GM19395 (cell line): ENCODE results near the gene FER.
A peak's percentile ranks its signal among the peaks of the same experiment; 100 is the strongest.
"Not testable (repeated sequence)": the region's sequence is repeated elsewhere in the genome, so short reads cannot be mapped to it uniquely, and the experiment has no call there.

Experiments used
- ATAC-seq: cut with Tn5 transposase; IDR thresholded peaks from one replicate; pipeline ENCODE4 v1.9.1; 2021; ENCODE audit warnings: mild to moderate bottlenecking, moderate library complexity; ENCODE audit not compliant: unreplicated experiment

The FER gene

DNA sequence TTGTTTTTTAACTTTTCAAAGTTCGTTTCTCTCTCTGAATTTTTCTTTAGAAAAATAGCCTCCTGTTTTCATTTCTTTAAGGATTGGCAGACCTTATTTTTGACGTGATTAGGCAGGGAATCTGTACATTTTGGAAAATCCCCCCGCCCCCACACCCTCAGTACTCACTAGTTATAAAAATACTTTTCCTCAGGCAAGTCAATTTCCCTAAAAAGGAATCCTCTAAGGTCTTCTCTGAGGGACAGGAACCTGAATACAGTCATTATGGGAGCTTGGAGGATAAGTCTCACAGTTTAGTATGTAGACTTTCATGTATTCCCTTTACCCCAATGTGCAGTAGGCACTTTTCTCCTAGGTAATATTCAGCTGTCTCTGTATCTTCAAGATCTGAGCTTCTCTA, 3.9 kb upstream of the FER start:
- ATAC-seq, result no peak

DNA sequence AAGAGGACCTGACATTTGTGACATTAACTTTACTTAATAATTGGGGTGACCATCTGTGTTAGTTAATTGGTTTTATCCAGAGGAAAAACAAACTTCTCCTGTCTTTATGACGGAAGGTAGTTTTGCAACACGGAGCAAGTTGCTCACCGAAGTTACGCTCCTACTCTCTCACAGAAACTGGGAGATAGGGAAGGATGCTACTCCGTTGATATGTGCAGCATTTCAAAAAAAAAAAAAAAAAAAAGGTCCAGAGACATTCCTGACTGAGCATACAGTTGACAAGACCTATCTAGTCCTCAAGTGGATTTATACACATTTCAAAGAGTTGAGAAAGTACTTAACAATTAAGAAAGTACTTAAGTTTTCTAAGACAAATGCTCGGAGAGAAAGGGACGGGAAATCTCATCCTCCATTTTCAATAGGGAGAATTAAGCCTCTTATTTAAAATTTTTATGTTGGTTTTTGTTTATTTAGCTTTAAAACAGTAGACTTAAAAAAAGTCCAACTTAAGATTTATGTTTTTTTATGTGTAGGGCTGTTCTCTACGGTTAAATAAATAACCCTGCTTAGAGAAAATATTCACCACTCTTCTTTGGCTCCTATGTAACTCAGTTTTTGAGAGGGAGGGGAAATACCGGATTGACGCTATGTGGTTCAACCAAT, 455 bp upstream of the FER start:
- no peak for ATAC-seq

DNA sequence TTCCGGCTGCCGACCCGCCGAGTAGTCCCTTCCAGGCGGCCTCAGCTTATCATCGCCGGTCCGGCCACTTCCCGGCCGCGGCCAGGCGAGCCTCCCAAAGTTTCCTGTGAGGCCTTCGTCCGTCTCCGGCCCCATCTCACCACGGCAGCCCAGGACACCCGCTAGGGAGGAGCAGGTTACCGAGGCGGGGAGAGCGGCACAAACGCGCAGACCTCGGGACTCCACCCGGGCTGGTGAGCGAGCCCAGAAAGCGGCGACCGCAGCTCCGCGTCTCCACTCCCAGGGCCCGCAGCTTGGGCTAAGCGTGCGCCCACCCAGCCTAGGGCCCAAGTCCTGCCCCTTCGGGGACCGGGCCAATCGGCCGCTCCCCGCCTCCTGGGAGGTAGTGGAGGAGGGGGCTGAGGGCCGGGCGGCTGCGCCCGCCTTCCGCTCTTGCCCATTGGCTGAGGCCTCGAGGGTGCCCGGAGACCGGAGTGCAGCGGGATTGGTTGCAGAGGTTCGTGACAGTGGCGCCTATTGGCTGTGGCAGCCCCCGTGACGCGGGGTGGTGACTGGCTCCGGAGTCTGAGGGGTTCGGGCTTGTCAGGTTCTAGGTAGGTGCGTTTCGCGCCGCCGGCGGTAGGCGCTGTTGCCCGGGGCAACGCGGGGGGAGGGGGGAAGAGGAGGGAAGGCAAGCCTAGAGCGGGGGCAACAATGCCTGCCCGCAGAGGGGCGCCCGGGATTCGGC, 867 bp downstream of the FER start:
- ATAC-seq, result peak; percentile 97

DNA sequence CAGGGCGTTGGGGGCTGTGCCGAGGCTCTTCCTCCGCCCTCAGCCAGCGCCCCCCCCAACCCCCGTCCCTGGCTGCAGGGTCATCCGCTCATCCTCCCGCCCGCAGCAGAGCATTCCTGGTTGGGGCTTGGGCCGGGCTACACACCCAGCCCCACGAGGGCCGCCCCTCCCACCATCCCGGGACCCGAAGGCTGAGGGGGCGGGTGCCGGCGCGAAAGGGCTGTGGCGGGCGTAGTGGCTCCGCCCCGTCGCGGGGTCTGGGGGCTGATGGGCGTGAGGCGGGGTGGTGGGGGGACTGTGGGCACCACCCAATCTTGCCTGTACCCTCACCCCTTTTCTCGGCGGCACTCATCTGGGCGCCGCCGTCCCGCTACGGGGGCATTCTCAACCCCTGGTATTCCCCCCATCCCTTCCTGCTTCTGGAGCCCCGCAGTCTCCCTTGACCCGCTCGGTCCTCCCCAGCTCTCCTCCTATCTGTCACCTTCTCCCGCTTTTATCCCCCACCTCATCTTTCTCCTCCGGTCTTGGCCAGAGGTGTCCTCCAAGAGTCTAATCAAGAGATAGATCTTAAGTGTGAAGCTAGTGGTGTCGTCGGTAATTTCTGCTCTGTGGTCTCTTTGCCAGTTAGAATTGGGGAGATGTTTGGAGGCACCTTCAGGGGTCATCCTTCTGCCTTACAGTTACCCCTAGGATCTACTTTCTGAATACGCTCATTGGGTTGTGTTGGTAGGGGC, 1.6 kb downstream of the FER start:
- peak; percentile 43 for ATAC-seq

DNA sequence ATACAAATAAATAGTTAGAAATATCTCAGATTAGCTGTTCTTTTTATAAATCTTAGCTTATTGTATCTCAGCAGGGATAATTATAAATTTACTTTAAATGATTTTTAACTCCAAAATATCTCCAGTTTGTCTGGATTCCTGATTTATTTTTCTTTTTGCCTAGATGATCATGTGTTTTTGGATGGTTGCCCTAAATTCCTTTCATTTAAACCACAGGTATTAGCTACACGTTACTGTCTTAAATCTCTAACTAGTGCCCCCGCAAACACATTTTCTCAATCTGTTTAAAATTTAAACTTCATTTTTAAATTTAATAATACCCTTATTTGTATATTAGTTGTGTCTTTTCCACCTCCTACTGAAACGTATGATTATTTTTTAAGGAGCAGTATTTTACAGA, 5.6 kb downstream of the FER start:
- ATAC-seq, result no peak

DNA sequence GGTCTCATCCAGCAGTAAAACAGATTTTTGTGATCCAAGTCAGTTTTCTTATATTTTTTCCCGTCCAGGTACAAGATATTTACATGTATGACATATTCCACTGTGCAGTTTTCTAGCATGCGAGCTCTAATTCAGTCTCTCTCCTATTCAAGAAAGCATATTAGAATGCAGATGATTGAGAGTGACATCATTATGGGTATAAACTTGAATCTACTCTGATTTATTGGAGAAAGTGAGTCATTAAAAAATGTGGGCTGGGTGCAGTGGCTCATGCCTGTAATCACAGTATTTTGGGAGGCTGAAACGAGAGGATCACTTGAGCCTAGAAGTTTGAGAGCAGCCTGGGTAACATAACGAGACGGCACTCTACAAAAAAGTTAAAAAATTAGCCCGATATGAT, 6.2 kb downstream of the FER start:
- ATAC-seq, result no peak

DNA sequence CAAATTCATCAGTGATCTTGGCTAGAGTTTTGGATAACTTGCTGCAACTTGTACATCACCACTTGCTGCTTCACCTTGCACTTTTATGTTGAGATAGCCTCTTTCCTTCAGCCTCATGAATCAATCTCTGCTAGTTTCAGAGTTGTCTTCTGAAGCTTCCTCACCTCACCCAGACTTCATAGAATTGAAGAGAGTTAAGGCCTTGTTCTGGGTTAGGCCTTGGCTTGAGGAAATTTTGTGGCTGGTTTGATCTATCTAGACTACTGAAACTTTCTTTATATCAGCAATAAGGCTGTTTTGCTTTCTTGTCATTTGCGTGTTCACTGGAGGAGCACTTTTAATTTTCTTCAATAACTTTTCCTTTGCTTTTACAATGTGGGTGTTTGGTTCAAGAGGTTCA, 12.8 kb downstream of the FER start:
- no peak for ATAC-seq

DNA sequence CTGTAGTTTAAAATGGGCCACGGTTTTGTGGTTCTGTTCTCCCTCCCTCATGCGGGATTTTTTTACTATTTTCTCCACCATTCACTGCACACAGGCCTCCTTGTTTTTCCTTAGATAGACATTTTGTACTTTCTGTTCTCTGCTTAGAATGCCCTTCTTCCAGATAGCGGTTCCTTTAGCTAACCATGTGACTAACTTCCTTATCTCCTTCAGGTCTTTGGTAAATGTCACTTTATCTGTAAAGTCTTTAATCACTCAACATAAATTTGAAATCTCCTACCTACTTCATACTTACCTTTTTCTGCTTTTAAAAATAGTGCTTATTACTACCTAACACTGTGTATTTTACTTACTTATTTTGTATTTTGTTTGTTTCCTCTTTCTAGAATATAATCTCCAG, 15.0 kb downstream of the FER start:
- no peak for ATAC-seq

DNA sequence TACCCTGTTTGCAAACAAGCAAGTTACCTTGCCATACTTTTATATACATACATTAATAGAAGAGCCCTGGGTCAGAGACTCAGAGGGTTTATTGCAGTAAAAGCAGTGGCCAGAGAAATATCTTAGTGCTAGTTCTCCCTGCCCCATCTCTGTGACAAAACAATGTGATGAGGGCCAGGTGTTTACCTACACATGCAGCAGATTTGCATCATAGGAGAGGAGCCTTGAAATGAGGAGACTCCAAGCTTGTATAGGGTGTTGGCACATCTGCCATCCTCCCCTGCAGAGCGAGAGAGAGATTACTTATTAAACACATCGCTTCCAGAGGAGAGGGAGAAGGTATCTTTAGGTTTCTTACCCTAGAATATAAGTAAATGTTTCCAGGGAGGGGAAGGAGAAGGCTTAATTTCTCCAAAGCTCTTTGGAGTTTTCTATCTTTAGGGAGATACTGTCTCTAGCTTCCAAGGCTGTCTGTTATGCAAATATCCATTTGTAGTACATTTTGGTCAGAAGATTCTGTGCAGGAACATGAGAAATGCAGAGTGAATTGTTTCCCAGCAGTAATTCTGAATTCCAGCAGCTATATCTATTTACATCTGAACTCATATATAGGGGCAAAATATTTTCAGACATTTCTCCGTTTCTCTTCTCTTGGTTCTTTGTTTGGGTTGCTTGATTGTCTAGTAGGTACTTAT, 15.7 kb downstream of the FER start:
- ATAC-seq, result no peak

DNA sequence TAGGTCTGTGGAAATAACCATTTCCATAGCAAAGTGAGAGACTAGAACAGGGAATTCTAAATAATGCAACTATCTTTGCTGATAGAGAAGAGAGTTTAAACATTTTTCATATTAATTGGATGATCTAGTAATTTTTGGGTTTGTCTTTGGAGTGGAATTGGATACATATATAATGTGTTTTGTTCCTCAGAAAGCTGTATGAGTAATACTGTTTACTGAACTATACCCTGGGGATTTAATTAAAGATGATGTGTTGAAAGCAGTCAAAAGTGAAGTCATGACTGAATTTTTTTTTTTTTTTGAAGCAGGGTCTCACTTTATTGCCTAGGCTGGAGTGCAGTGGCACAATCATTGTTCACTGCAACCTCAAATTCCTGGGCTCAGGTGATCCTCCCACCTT, 17.9 kb downstream of the FER start:
- ATAC-seq, result no peak

DNA sequence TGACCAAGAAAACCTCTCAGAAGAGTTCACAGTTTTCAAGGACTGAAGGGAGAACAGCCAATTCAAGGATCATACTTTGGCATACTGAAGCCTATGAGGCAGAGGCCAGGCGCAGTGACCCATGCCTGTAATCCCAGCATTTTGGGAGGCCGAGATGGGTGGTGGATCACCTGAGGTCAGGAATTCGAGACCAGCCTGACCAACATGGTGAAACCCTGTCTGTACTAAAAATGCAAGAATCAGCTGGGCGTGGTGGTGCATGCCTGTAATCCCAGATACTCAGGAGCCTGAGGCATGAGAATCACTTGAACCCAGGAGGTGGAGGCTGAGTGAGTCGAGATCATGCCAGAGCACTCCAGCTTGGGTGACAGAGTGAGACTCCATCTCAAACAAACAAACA, 19.2 kb downstream of the FER start:
- ATAC-seq, result not testable (repeated sequence)

DNA sequence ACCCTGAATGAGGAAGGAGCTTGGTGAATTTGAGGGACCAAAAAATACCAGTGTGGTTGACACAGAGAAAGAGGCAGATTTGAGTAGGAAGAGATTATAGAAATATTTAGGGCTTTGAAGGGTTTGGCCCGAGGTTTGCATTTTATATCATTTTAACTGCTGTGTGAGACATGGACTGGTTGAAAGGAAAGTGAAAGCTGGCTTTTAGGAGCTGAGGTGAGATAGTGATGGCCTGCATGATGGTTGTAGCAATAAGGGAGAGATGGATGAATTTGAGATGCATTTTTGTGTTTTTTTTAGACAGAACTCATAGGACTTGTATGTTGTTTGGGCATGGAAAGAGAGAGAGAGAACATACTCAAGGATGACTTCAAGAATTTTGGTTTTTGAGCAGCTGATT, 21.7 kb downstream of the FER start:
- ATAC-seq, result peak; percentile 78

DNA sequence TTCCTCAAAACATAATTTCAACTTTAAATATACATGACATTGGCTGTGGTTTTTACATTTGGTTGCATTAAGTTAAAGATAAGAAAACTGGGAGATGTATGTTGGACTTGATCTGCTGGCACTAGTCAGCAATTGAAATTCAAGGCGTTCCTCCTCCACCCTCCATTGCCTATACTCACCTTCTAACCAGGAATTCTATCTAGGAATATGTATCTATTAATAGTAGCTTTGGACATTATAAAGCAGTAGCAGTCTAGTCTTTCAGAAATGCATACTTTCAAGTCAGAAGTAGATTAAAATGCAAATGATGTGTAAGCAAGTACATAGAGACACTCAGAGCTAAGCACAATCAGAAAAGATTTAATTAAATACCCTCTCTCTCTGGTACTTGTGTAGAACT, 24.9 kb downstream of the FER start:
- ATAC-seq, result no peak

DNA sequence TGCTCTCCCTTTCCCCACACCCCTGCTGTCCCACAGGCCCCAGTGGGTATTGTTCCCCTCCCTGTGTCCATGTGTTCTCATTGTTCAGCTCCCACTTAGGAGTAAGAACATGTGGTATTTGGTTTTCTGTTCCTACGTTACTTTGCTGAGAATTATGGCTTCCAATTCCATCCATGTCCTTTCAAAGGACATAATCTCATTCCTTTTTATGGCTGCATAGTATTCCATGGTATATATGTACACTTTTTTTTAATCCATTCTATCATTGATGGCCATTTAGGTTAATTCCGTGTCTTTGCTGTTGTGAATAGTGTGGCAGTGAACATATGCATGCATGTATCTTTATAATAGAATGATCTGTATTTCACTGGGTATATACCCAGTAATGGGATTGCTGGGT, 25.6 kb downstream of the FER start:
- no peak for ATAC-seq

DNA sequence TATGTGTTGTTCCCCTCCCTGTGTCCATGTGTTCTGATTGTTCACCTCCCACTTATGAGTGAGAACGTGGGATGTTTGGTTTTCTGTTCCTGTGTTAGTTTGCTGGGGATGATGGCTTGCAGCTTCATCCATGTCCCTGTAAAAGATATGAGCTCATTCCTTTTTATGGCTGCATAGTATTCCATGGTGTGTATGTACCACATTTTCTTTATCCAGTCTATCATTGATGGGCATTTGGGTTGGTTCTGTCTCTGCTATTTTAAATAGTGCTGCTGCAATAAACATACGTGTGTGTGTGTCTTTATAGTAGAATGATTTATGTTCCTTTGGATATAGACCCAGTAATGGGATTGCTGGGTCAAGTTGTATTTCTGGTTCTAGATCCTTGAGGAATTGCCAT, 26.4 kb downstream of the FER start:
- not testable (repeated sequence) for ATAC-seq

DNA sequence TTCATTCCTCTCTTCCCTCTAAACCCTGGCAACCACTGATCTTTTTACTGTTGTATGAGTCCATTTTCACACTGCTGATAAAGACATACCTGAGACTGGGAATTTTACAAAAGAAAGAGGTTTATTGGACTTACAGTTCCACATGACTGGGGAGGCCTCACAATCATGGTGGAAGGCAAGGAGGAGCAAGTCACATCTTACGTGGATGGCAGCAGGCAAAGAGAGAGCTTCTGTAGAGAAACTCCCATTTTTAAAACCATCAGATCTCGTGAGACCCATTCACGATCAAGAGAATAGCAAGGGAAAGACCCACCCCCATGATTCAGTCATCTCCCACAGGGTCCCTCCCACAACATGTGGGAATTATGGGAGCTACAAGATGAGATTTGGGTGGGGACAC, 29.9 kb downstream of the FER start:
- not testable (repeated sequence) for ATAC-seq

DNA sequence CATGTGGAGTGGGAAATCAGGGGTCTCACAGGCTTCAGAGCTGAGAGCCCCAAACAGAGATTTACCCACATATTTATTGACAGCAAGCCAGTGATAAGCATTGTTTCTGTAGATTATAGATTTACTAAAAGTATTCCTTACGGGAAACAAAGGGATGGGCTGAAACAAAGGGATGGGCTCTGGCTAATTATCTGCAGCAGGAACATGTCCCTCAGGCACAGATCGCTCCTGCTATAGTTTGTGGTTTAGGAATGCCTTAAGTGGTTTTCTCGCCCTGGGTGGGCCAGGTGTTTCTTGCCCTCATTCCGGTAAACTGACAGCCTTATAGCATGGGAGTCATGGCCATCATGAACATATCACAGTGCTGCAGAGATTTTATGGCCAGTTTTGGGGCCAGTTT, 36.9 kb downstream of the FER start:
- not testable (repeated sequence) for ATAC-seq

DNA sequence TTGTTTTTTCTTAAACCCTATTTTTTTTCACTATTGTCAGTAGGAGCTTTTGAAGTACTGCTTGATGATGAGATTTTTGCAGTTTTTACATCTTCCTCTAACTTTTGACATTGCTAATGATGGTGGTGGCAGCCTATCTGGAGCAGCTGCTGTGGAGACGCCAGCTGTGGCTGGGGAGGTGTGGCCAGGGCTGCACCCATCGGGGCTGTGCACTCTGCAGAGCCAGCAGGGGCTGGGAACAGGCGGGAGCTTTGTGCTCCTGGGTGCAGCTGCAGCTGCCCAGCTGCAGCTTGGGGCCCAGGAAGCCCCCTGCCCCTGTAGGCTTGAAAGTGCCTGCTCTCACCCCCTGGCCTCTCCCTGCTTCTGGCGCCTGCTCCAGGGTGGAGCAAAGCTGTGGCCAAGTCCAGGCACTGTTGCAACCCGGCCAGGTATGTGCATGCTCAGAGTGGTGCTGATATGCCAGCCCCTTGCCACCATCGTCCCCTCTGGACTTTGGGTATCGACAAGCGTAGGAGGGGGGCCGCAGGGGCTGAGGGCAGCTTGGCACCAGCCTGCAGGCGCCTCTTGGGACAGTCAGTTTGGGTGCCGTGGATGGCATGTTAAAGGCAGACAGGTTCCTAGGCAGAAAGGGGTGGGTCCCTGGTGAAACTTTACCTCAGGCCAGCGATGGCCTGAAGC, 39.2 kb downstream of the FER start:
- no peak for ATAC-seq

DNA sequence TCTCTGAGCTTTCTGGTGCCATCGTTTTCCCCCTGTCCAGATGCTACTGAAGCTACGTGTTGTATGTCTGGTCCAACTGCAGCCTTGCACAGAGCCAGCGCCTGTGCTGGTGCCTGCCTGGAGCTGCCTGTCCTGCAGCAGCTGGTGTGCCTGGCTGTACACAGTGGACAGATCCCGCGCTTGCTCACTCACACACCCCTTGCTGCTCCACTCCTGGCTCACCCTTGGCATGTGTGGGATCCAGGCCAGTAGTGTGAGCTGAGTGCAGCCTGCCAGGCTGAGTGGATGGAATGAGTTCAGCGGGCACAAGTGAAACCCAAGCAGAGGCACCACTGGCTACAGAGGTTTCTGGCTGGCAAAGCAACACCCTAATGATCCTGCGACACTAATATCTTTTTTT, 40.4 kb downstream of the FER start:
- no peak for ATAC-seq

DNA sequence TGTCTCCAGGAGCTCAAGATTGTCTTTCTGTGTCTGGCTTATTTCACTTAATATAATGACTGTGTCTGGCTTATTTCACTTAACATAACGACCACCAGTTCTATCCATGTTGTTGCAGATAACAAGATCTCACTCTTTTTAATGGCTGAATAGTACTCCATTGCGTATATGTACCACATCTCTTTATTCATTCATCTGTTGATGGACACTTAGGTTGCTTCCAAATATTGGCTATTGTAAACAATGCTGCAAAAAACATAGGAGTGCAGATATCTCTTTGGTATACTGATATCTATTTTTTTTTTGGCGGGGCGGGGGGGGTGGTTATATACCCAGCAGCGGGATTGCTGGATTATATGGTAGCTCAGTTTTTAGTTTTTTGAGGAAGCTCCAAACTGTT, 45.5 kb downstream of the FER start:
- no peak for ATAC-seq

DNA sequence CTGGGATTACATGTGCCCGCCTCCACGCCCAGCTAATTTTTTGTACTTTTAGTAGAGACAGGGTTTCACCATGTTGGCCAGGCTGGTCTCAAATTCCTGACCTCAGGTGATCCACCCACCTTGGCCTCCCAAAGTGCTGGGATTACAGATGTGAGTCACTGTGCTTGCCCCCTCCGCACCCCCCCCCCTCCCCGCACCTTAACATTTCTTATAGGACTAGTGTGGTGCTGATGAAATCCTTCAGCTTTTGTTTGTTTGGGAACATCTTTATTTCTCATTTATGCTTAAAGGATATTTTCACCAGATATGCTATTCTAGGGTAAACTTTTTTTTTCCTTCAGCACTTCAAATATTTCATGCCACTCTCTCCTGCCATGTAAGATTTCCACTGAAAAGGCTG, 46.7 kb downstream of the FER start:
- not testable (repeated sequence) for ATAC-seq
